GM23338 (cell line): ENCODE data around the gene MINK1. TPM values are rescaled to one million over a fixed set of nuclear protein-coding genes. Genes with fewer than 3 reads are reported as not detected.

Experiments
- ATAC-seq: fragments of 200-7000 bp; cut with Tn5 transposase; 3 replicates; pipeline ENCODE4 v1.9.1; 2020
- DNase-seq: peaks from one replicate; pipeline ENCODE4 v3.0.0-alpha.2; 2015; ENCODE audit warnings: low spot score
- H2AFZ ChIP-seq: fragments of 200-600 bp; sonication (generic); 2 replicates; pipeline ENCODE4 v1.8.0; 2016; ENCODE audit warnings: antibody characterized with exemption, mild to moderate bottlenecking, moderate library complexity
- H3F3A ChIP-seq: fragments of 200-600 bp; sonication (generic); replicated peaks from 2 replicates; pipeline ENCODE4 v1.8.0; 2017; ENCODE audit warnings: antibody characterized with exemption, mixed run types, low read depth
- H3K27ac ChIP-seq: fragments of 200-600 bp; sonication (generic); 2 replicates; pipeline ENCODE4 v1.6.1; 2016; ENCODE audit warnings: low read depth
- H3K27me3 ChIP-seq: fragments of 200-600 bp; sonication (generic); 2 replicates; pipeline ENCODE4 v1.8.0; 2016; ENCODE audit warnings: mild to moderate bottlenecking, mixed run types, moderate library complexity; ENCODE audit not compliant: insufficient read depth
- H3K36me3 ChIP-seq: fragments of 200-600 bp; sonication (generic); 2 replicates; pipeline ENCODE4 v1.8.0; 2016; ENCODE audit warnings: mild to moderate bottlenecking; ENCODE audit not compliant: insufficient read depth
- H3K4me1 ChIP-seq: fragments of 200-600 bp; sonication (generic); 2 replicates; pipeline ENCODE4 v1.8.0; 2016; ENCODE audit warnings: mild to moderate bottlenecking, moderate library complexity; ENCODE audit not compliant: insufficient read depth
- H3K4me2 ChIP-seq: fragments of 200-600 bp; sonication (generic); 2 replicates; pipeline ENCODE4 v1.7.1; 2017; ENCODE audit warnings: mixed run types
- H3K4me3 ChIP-seq: fragments of 200-600 bp; sonication (generic); 2 replicates; pipeline ENCODE4 v1.6.1; 2016; ENCODE audit warnings: mixed run types
- H3K79me2 ChIP-seq: fragments of 200-600 bp; sonication (generic); replicated peaks from 2 replicates; pipeline ENCODE4 v1.8.0; 2017; ENCODE audit warnings: mild to moderate bottlenecking; ENCODE audit not compliant: insufficient read depth
- H3K9me2 ChIP-seq: fragments of 200-600 bp; sonication (generic); 2 replicates; pipeline ENCODE4 v1.8.0; 2017; ENCODE audit not compliant: insufficient read depth
- H4K20me1 ChIP-seq: fragments of 200-600 bp; sonication (generic); replicated peaks from 2 replicates; pipeline ENCODE4 v1.8.0; 2017; ENCODE audit warnings: mild to moderate bottlenecking; ENCODE audit not compliant: insufficient read depth
- H3K27ac Mint-ChIP-seq: 2 replicates; pipeline ENCODE4 v1.8.0; 2020; ENCODE audit warnings: inconsistent platforms, mild to moderate bottlenecking, moderate library complexity, mixed read lengths
- H3K27me3 Mint-ChIP-seq: 3 replicates; pipeline ENCODE4 v1.8.0; 2022; ENCODE audit warnings: low read depth, mild to moderate bottlenecking, moderate library complexity, mixed read lengths, inconsistent platforms; ENCODE audit not compliant: insufficient read depth, poor library complexity
- H3K36me3 Mint-ChIP-seq: 3 replicates; pipeline ENCODE4 v1.8.0; 2021; ENCODE audit warnings: low read depth, mild to moderate bottlenecking, inconsistent platforms, moderate library complexity, mixed read lengths
- H3K4me1 Mint-ChIP-seq: 3 replicates; pipeline ENCODE4 v1.8.0; 2020; ENCODE audit warnings: mild to moderate bottlenecking, inconsistent platforms, mixed read lengths
- H3K4me3 Mint-ChIP-seq: 3 replicates; pipeline ENCODE4 v1.8.0; 2021; ENCODE audit warnings: moderate library complexity, mild to moderate bottlenecking, inconsistent platforms, mixed read lengths
- H3K9me3 Mint-ChIP-seq: 3 replicates; pipeline ENCODE4 v1.8.0; 2020; ENCODE audit warnings: moderate library complexity, mild to moderate bottlenecking, inconsistent platforms, mixed read lengths
- CREB1 ChIP-seq: fragments of 250-450 bp; sonication (Bioruptor Pico); IDR thresholded peaks from 2 replicates; pipeline ENCODE4 v1.5.0; 2020; ENCODE audit warnings: low read depth, mild to moderate bottlenecking, moderate library complexity
- ETS1 ChIP-seq: IDR thresholded peaks from 2 replicates; pipeline ENCODE4 v1.6.1; 2016; ENCODE audit warnings: antibody characterized with exemption
- EZH2phosphoT487 ChIP-seq: fragments of 200-600 bp; sonication (generic); IDR thresholded peaks from one replicate; pipeline ENCODE4 v1.8.1; 2018; ENCODE audit warnings: antibody characterized with exemption; ENCODE audit not compliant: unreplicated experiment
- JUNB ChIP-seq: IDR thresholded peaks from one replicate; pipeline ENCODE4 v1.6.1; 2016; ENCODE audit warnings: antibody characterized with exemption; ENCODE audit not compliant: unreplicated experiment
- NANOG ChIP-seq: IDR thresholded peaks from 2 replicates; pipeline ENCODE4 v1.6.1; 2016; ENCODE audit warnings: antibody characterized with exemption, borderline replicate concordance
- POLR2AphosphoS5 ChIP-seq: IDR thresholded peaks from 2 replicates; pipeline ENCODE4 v1.6.1; 2016; ENCODE audit warnings: antibody characterized with exemption, low read depth
- REST ChIP-seq: IDR thresholded peaks from one replicate; pipeline ENCODE4 v1.6.1; 2018; ENCODE audit warnings: antibody characterized with exemption; ENCODE audit not compliant: unreplicated experiment
- STAT1 ChIP-seq: IDR thresholded peaks from one replicate; pipeline ENCODE4 v1.6.1; 2016; ENCODE audit warnings: antibody characterized with exemption; ENCODE audit not compliant: unreplicated experiment
- ZNF331 ChIP-seq: fragments of 250-450 bp; sonication (Bioruptor Pico); IDR thresholded peaks from 2 replicates; pipeline ENCODE4 v1.5.0; 2020; ENCODE audit warnings: low read depth, mild to moderate bottlenecking, moderate library complexity
- ZNF462 ChIP-seq: fragments of 250-450 bp; sonication (Bioruptor Pico); IDR thresholded peaks from 2 replicates; pipeline ENCODE4 v1.5.0; 2020; ENCODE audit warnings: mild to moderate bottlenecking, moderate library complexity
- polyA plus RNA-seq: library from polyadenylated mRNA; unstranded; fragments of >200 nt; fragmentation: Nextera tagmentation; extraction: Ambion mirVana; gene quantifications from 2 replicates; pipeline ENCODE4 v1.2.1, GENCODE V29; 2016
- total RNA-seq: library from RNA; depleted of rRNA; stranded (reverse); fragments of >200 nt; shearing (Covaris generic); gene quantifications from 2 replicates; pipeline ENCODE4 v1.2.3, GENCODE V29; 2014
- TF ChIP-seq, protein P1 (sequence below), 2 experiments: fragments of 200-600 bp in 1 of 2; sonication (generic) in 1 of 2; conservative IDR thresholded peaks; 2 replicates each; pipeline versions ENCODE4 v1.5.1 to v1.6.1; 2016 to 2017; ENCODE audit warnings: antibody characterized with exemption in 2 of 2, low read depth in 2 of 2, mild to moderate bottlenecking in 2 of 2, moderate library complexity in 1 of 2

The MINK1 gene
- total and polyA plus RNA-seq, 2 experiments from 2014 or later = 17.3 to 54.9 TPM

- Mint-ChIP-seq H3K27me3 (peaks cover 2% of the 10 kb centered on the region), H3K4me1 (no peaks in the 10 kb centered on the region), H3K36me3 (peaks cover 12% of the 10 kb centered on the region; the same call in 2 of the 3 replicates), H3K4me3 (no peak overlapping the region; the same call in 2 of the 3 replicates), H3K9me3 (no peaks in the 10 kb centered on the region; the same call in 2 of the 3 replicates), H3K27ac (no peak overlapping the region)
- Histone ChIP-seq H3F3A (no peaks in the 10 kb centered on the region), H3K4me2 (no peak overlapping the region), H2AFZ (no peak overlapping the region), H3K27me3 (no peaks in the 10 kb centered on the region), H3K4me1 (no peaks in the 10 kb centered on the region), H3K9me2 (no peaks in the 10 kb centered on the region), H3K27ac (no peak overlapping the region), H4K20me1 (no peaks in the 10 kb centered on the region; the same call in 1 of the 2 replicates), H3K79me2 (no peaks in the 10 kb centered on the region), H3K4me3 (no peak overlapping the region), H3K36me3 (0 out of 2 replicates have a peak, but pooled peaks cover 7% of the 10 kb centered on the region)
- DNase-seq (no peak), ATAC-seq (peak; percentile 47; the same call in 2 of the 3 replicates)
- TF ChIP-seq, protein P1, sequence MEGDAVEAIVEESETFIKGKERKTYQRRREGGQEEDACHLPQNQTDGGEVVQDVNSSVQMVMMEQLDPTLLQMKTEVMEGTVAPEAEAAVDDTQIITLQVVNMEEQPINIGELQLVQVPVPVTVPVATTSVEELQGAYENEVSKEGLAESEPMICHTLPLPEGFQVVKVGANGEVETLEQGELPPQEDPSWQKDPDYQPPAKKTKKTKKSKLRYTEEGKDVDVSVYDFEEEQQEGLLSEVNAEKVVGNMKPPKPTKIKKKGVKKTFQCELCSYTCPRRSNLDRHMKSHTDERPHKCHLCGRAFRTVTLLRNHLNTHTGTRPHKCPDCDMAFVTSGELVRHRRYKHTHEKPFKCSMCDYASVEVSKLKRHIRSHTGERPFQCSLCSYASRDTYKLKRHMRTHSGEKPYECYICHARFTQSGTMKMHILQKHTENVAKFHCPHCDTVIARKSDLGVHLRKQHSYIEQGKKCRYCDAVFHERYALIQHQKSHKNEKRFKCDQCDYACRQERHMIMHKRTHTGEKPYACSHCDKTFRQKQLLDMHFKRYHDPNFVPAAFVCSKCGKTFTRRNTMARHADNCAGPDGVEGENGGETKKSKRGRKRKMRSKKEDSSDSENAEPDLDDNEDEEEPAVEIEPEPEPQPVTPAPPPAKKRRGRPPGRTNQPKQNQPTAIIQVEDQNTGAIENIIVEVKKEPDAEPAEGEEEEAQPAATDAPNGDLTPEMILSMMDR (conservative IDR thresholded peaks at IDR 0.05; ENCODE audit: low read depth in 2 of 2) = no peak; a peak in 1 of 4 replicates
- TF ChIP-seq ZNF462 = no peak
- no peak for TF ChIP-seq CREB1 (CRISPR knock-in tag)
- no peak for TF ChIP-seq POLR2AphosphoS5
- no peak for TF ChIP-seq STAT1
- TF ChIP-seq JUNB = no peak
- no peak for TF ChIP-seq EZH2phosphoT487
- no peak for TF ChIP-seq NANOG
- no peak for TF ChIP-seq ETS1
- no peak for TF ChIP-seq ZNF331 (CRISPR knock-in tag)
- TF ChIP-seq REST = no peak
Measured at GRCh38 chr17:4823373-4824089, 9.6 kb upstream of the MINK1 start.
